ENCODE measurements around the gene NOMO2.
A peak's percentile ranks its signal among the peaks of the same experiment; 100 is the strongest.
"Not testable (repeated sequence)": the region's sequence is repeated elsewhere in the genome, so short reads cannot be mapped to it uniquely, and the experiment has no call there.

NOMO2 gene

GRCh38 chr16:18573887-18574286 is 12.0 kb upstream of the NOMO2 start:
- not testable (repeated sequence) for H3K27ac ChIP-seq (ENCODE audit: low read depth, low read length); H3K36me3 ChIP-seq (ENCODE audit: insufficient read depth, low read length); H3K9me3 ChIP-seq (ENCODE audit: insufficient read depth, low read depth, low read length); H3K27me3 ChIP-seq (ENCODE audit: insufficient read depth, low read length); H3K9ac ChIP-seq (ENCODE audit: low read depth, low read length); H3K4me3 ChIP-seq (ENCODE audit: low read length); H3K4me1 ChIP-seq (ENCODE audit: insufficient read depth, low read length)
- 83% methylated on average over 1 of the region's 7 CpGs for WGBS

GRCh38 chr16:18572973-18573372 is 11.1 kb upstream of the NOMO2 start:
- not testable (repeated sequence) for H3K4me1 ChIP-seq (ENCODE audit: insufficient read depth, low read length); H3K9ac ChIP-seq (ENCODE audit: low read depth, low read length); H3K27ac ChIP-seq (ENCODE audit: low read depth, low read length); H3K4me3 ChIP-seq (ENCODE audit: low read length); H3K9me3 ChIP-seq (ENCODE audit: insufficient read depth, low read depth, low read length); H3K36me3 ChIP-seq (ENCODE audit: insufficient read depth, low read length); H3K27me3 ChIP-seq (ENCODE audit: insufficient read depth, low read length)
- WGBS = 100% methylated on average over 2 of the region's 8 CpGs

GRCh38 chr16:18571307-18571850 is 9.5 kb upstream of the NOMO2 start:
- not testable (repeated sequence) for H3K9me3 ChIP-seq (ENCODE audit: insufficient read depth, low read depth, low read length); H3K27ac ChIP-seq (ENCODE audit: low read depth, low read length); H3K4me1 ChIP-seq (ENCODE audit: insufficient read depth, low read length); H3K9ac ChIP-seq (ENCODE audit: low read depth, low read length); H3K27me3 ChIP-seq (ENCODE audit: insufficient read depth, low read length); H3K36me3 ChIP-seq (ENCODE audit: insufficient read depth, low read length)
- peak overlapping the region; percentile 34 for H3K4me3 ChIP-seq (ENCODE audit: low read length)
- 20% methylated on average over 6 of the region's 13 CpGs for WGBS

GRCh38 chr16:18570529-18571306 is 8.8 kb upstream of the NOMO2 start:
- not testable (repeated sequence) for H3K9ac ChIP-seq (ENCODE audit: low read depth, low read length); H3K36me3 ChIP-seq (ENCODE audit: insufficient read depth, low read length); H3K9me3 ChIP-seq (ENCODE audit: insufficient read depth, low read depth, low read length); H3K4me3 ChIP-seq (ENCODE audit: low read length); H3K27me3 ChIP-seq (ENCODE audit: insufficient read depth, low read length); H3K27ac ChIP-seq (ENCODE audit: low read depth, low read length); H3K4me1 ChIP-seq (ENCODE audit: insufficient read depth, low read length)
- 12% methylated on average over 14 of the region's 46 CpGs for WGBS

- H3K27me3 ChIP-seq (ENCODE audit: insufficient read depth, low read length); H3K4me1 ChIP-seq (ENCODE audit: insufficient read depth, low read length); H3K9me3 ChIP-seq (ENCODE audit: insufficient read depth, low read depth, low read length); H3K9ac ChIP-seq (ENCODE audit: low read depth, low read length); H3K27ac ChIP-seq (ENCODE audit: low read depth, low read length); H3K36me3 ChIP-seq (ENCODE audit: insufficient read depth, low read length): not testable (repeated sequence)
- 50% methylated on average over 10 of the region's 16 CpGs for WGBS
- peak overlapping the region; percentile 56 for H3K4me3 ChIP-seq (ENCODE audit: low read length)
These were observed 1.3 kb downstream of the NOMO2 start for GRCh38 chr16:18560416-18561220.

GRCh38 chr16:18553671-18554070 is 8.2 kb downstream of the NOMO2 start:
- no CpG with 5 or more reads among the region's 5 CpGs for WGBS
- H3K9me3 ChIP-seq (ENCODE audit: insufficient read depth, low read depth, low read length); H3K36me3 ChIP-seq (ENCODE audit: insufficient read depth, low read length); H3K9ac ChIP-seq (ENCODE audit: low read depth, low read length); H3K4me1 ChIP-seq (ENCODE audit: insufficient read depth, low read length); H3K27me3 ChIP-seq (ENCODE audit: insufficient read depth, low read length); H3K27ac ChIP-seq (ENCODE audit: low read depth, low read length); H3K4me3 ChIP-seq (ENCODE audit: low read length): not testable (repeated sequence)

- not testable (repeated sequence) for H3K4me1 ChIP-seq (ENCODE audit: insufficient read depth, low read length); H3K36me3 ChIP-seq (ENCODE audit: insufficient read depth, low read length); H3K9ac ChIP-seq (ENCODE audit: low read depth, low read length); H3K9me3 ChIP-seq (ENCODE audit: insufficient read depth, low read depth, low read length); H3K27ac ChIP-seq (ENCODE audit: low read depth, low read length); H3K4me3 ChIP-seq (ENCODE audit: low read length); H3K27me3 ChIP-seq (ENCODE audit: insufficient read depth, low read length)
- WGBS = 96% methylated on average over 5 of the region's 6 CpGs
These were observed 14.5 kb downstream of the NOMO2 start for GRCh38 chr16:18547382-18547781.

- not testable (repeated sequence) for H3K27me3 ChIP-seq (ENCODE audit: insufficient read depth, low read length); H3K27ac ChIP-seq (ENCODE audit: low read depth, low read length); H3K4me1 ChIP-seq (ENCODE audit: insufficient read depth, low read length); H3K9me3 ChIP-seq (ENCODE audit: insufficient read depth, low read depth, low read length); H3K9ac ChIP-seq (ENCODE audit: low read depth, low read length); H3K36me3 ChIP-seq (ENCODE audit: insufficient read depth, low read length); H3K4me3 ChIP-seq (ENCODE audit: low read length)
- no CpG with 5 or more reads among the region's 5 CpGs for WGBS
These were observed 15.0 kb downstream of the NOMO2 start for GRCh38 chr16:18546853-18547252.

- not testable (repeated sequence) for H3K27ac ChIP-seq (ENCODE audit: low read depth, low read length); H3K27me3 ChIP-seq (ENCODE audit: insufficient read depth, low read length); H3K9me3 ChIP-seq (ENCODE audit: insufficient read depth, low read depth, low read length); H3K9ac ChIP-seq (ENCODE audit: low read depth, low read length); H3K36me3 ChIP-seq (ENCODE audit: insufficient read depth, low read length); H3K4me1 ChIP-seq (ENCODE audit: insufficient read depth, low read length); H3K4me3 ChIP-seq (ENCODE audit: low read length)
- 94% methylated on average over 3 of the region's 6 CpGs for WGBS
These were observed 17.4 kb downstream of the NOMO2 start for GRCh38 chr16:18544232-18545081.

GRCh38 chr16:18541912-18542311 is 20.0 kb downstream of the NOMO2 start:
- not testable (repeated sequence) for H3K27me3 ChIP-seq (ENCODE audit: insufficient read depth, low read length); H3K27ac ChIP-seq (ENCODE audit: low read depth, low read length); H3K4me1 ChIP-seq (ENCODE audit: insufficient read depth, low read length); H3K36me3 ChIP-seq (ENCODE audit: insufficient read depth, low read length); H3K9ac ChIP-seq (ENCODE audit: low read depth, low read length); H3K9me3 ChIP-seq (ENCODE audit: insufficient read depth, low read depth, low read length); H3K4me3 ChIP-seq (ENCODE audit: low read length)
- no CpG with 5 or more reads among the region's 5 CpGs for WGBS

GRCh38 chr16:18537004-18537403 is 24.9 kb downstream of the NOMO2 start:
- not testable (repeated sequence) for H3K27ac ChIP-seq (ENCODE audit: low read depth, low read length); H3K4me3 ChIP-seq (ENCODE audit: low read length); H3K27me3 ChIP-seq (ENCODE audit: insufficient read depth, low read length); H3K9me3 ChIP-seq (ENCODE audit: insufficient read depth, low read depth, low read length); H3K36me3 ChIP-seq (ENCODE audit: insufficient read depth, low read length); H3K9ac ChIP-seq (ENCODE audit: low read depth, low read length); H3K4me1 ChIP-seq (ENCODE audit: insufficient read depth, low read length)
- 98% methylated on average over 2 of the region's 3 CpGs for WGBS

All from HUES64 (cell line).